Activated T-helper 2 cell treated with anti-CD3 and anti-CD28 coated beads, Interferon-gamma antibody, Interleukin-2, Interleukin-4, amounts not matched to agents 10 μg/mL and 5 μg/mL and 100 μg/mL, durations not matched to agents 14 hours and 24 hours and 36 hours (primary cell): ENCODE results near the gene RAB8A. TPM values are rescaled to one million over a fixed set of nuclear protein-coding genes. Genes with fewer than 3 reads are reported as not detected.

Source experiments
- DNase-seq: peaks from one replicate; pipeline ENCODE4 v3.0.0; 2021; ENCODE audit warnings: low spot score
- H3K27ac Mint-ChIP-seq: one replicate; pipeline ENCODE4 v1.8.0; 2021; ENCODE audit warnings: mixed read lengths
- H3K27me3 Mint-ChIP-seq: one replicate; pipeline ENCODE4 v1.8.0; 2021; ENCODE audit warnings: low read depth, mixed read lengths
- H3K36me3 Mint-ChIP-seq: one replicate; pipeline ENCODE4 v1.8.0; 2021; ENCODE audit warnings: low read depth, mixed read lengths
- H3K4me1 Mint-ChIP-seq: one replicate; pipeline ENCODE4 v1.8.0; 2021; ENCODE audit warnings: low read depth, mixed read lengths
- H3K4me3 Mint-ChIP-seq: one replicate; pipeline ENCODE4 v1.8.0; 2021; ENCODE audit warnings: low read depth, mild to moderate bottlenecking, moderate library complexity, mixed read lengths
- H3K9me3 Mint-ChIP-seq: one replicate; pipeline ENCODE4 v1.8.0; 2021; ENCODE audit warnings: mixed read lengths
- intact Hi-C: fragments of 100-400 bp; cut with micrococcal nuclease; formaldehyde crosslinking; loops from one replicate; pipeline ENCODE4 v1.15.1; 2023
- total RNA-seq: library from RNA; stranded (reverse); gene quantifications from 2 replicates; pipeline ENCODE4 v1.2.3, GENCODE V29; 2022

RAB8A gene
- total RNA-seq, 1 donor from 2014 or later, result 256 TPM

DNA sequence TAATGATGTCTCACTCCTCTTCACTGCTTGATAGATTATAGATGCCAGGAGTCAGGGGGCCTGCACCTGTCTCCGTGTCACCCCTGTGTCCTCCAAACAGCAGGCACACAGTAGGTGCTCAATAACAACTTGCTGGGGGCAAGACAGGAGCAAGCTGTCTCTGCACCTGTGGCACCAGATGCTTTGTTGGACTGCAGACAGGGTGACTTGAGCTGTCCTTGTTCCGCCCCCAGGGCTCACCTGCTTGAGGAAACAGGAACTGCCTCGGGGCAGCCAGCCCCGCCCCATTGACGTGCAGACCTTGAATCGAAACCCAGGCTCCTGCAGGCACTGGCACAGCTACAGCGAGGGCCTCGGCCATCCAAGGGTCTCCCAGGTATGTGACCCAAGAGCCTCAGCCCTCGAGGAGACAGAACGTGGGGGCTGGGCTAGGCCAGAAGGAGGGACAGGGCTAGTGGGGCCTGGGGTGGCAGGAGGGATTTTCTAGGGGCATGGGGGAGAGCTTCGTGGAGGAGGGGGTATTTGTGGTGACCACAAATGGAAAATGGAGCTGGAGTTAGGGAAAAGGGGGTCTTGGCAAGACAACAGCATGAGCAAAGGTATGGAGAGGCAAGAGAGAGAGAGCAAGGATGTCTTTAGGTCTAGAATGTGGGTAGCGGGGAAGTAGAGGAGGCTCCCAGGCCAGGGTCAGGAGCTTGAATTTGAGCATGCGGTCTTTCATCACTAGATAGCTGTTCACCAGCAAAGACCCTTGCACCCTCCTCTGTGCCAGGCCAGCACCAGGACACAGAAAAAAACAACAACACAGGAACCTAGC lies 31.9 kb downstream of the RAB8A start, which contains the start of gene HSH2D:
Gene HSH2D (plus strand): TSS at position 287 of the 817 bp plus-strand sequence. CDS start 5,066 bp downstream, outside the sequence.
- Mint-ChIP-seq H3K27ac (peak within 1 kb of the TSS; percentile 96), H3K27me3 (no peaks in the 10 kb centered on the region), H3K4me1 (peaks cover 40% of the 10 kb centered on the region), H3K36me3 (peaks cover 20% of the 10 kb centered on the region), H3K9me3 (no peaks in the 10 kb centered on the region), H3K4me3 (peak within 1 kb of the TSS; percentile 99)
- intact Hi-C loops, result loop anchor here (2.0 kb wide), 2 partner anchors 17 to 25 kb away; no protein-coding TSS in a partner anchor
- peak; percentile 79 for DNase-seq

DNA sequence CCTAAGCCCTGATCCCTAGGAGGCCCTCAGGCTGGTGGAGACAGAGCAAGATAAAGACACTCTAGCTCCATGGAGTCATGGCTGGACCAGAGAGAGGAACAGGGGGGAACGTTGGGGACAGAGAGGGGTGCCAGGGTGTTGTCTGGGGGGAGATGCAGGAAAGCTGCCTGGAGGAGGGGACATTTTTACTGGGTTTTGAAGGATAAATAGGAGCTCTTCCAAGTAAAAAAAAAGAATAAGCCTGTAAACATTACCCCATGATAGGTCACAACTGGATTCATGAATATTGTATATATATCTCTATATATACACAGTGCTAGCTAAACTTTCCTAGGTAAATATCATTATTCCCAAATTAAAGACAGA lies 32.5 kb downstream of the RAB8A start:
- Mint-ChIP-seq H3K4me1 (peaks cover 44% of the 10 kb centered on the region), H3K9me3 (no peaks in the 10 kb centered on the region)

DNA sequence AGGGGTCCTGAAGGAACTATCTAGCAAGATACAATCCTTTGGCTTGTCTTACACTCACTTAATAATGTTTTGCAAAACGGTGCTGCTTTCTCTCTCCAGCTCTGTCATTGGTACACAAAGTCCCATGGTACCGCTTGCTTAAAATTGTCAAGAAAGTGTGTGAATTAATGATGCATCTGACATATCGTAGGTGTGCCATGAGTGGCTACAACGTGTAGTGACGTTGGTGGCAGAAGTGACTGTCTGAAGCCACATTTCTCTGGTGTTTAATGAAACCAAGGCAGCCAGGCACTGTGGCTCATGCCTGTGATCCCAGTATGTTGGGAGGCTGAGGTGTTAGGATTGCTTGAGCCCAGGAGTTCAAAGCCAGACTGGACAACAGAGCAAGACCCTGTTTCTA lies 34.4 kb downstream of the RAB8A start:
- peak overlapping the region; percentile 75 for H3K4me3 Mint-ChIP-seq
- intact Hi-C loops, result no loop called here
- no peaks in the 10 kb centered on the region for H3K9me3 Mint-ChIP-seq
- H3K36me3 Mint-ChIP-seq, result peaks cover 42% of the 10 kb centered on the region
- H3K27me3 Mint-ChIP-seq, result no peaks in the 10 kb centered on the region
- peaks cover 32% of the 10 kb centered on the region for H3K4me1 Mint-ChIP-seq
- peak overlapping the region; percentile 30 for H3K27ac Mint-ChIP-seq
- DNase-seq, result no peak

More for the DNA sequence above, 32.5 kb downstream of the RAB8A start:
- DNase-seq, result no peak
- peaks cover 26% of the 10 kb centered on the region for H3K36me3 Mint-ChIP-seq
- no peaks in the 10 kb centered on the region for H3K27me3 Mint-ChIP-seq
- peak overlapping the region; percentile 99 for H3K4me3 Mint-ChIP-seq
- peak overlapping the region; percentile 96 for H3K27ac Mint-ChIP-seq
- intact Hi-C loops, result loop anchor here (2.0 kb wide), 1 partner anchor 17 kb away; no protein-coding TSS in a partner anchor

DNA sequence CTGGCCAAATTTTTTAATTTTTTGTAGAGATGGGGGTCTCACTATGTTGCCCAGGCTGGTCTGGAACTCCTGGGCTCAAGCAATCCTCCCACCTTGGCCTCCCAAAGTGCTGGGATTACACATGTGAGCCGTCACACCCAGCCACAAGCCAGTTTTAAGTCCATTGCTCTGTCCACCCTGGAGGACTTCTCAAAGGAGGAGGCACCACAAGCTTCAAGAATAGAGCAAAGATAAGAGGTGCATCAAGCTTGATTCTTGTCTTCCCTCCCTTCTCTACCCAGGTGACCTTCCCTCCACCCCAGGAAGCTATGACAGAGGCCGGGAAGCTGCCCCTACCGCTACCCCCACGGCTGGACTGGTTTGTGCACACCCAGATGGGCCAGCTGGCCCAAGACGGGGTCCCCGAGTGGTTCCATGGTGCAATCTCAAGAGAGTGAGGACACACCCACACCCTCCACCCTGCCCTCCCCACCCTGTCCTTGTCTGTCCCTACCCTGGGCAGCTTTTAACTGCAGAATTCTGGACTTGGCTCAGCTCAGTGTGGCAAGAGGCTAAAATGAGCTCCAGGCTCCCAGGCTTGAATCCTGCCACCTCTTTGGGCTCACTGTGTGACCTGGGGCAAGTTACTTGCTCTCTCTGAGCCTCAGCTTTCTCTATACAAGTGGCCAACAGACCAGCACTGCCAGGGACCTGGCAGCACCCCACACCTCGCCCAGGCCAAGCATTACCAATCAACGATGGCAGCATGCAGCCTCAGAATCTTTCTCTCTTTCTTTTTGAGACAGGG lies 36.9 kb downstream of the RAB8A start:
- Mint-ChIP-seq H3K9me3 (no peaks in the 10 kb centered on the region), H3K4me1 (peaks cover 22% of the 10 kb centered on the region), H3K4me3 (no peak overlapping the region), H3K27me3 (no peaks in the 10 kb centered on the region), H3K27ac (peak overlapping the region; percentile 65), H3K36me3 (peaks cover 63% of the 10 kb centered on the region)
- intact Hi-C loops, result no loop called here
- DNase-seq, result no peak

DNA sequence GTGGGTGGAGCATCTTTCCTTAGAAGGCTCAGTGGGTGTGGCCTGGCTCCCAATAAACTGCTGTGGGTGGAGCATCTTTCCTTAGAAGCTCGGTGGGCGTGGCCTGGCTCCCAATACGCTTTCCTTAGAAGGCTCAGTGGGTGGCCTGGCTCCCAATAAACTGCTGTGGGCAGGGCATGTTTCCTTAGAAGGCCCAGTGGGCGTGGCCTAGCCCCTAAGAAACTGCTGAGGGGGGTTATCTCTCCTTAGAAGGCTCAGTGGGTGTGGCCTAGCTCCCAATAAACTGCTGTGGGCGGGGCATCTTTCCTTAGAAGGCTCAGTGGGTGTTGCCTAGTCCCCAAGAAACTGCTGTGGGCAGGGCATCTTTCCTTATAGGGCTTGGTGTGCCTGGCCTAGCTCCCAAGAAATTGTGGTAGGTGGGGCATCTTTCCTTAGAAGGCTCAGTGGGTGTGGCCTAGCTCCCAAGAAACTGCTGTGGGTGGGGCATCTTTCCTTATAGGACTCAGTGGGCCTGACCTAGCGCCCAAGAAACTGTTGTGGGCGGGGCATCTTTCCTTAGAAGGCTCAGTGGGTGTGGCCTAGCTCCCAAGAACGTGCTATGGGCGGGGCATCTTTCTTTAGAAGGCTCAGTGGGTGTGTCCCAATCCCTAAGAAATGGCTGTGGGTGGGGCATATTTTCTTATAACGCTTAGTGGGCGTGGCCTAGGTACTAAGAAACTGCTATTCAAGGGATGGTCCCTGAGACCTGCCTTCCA lies 42.1 kb downstream of the RAB8A start:
- Mint-ChIP-seq H3K27me3 (no peaks in the 10 kb centered on the region), H3K36me3 (peaks cover 83% of the 10 kb centered on the region), H3K4me1 (peaks cover 10% of the 10 kb centered on the region), H3K9me3 (no peaks in the 10 kb centered on the region), H3K27ac (no peak overlapping the region), H3K4me3 (no peak overlapping the region)
- intact Hi-C loops, result no loop called here
- no peak for DNase-seq

DNA sequence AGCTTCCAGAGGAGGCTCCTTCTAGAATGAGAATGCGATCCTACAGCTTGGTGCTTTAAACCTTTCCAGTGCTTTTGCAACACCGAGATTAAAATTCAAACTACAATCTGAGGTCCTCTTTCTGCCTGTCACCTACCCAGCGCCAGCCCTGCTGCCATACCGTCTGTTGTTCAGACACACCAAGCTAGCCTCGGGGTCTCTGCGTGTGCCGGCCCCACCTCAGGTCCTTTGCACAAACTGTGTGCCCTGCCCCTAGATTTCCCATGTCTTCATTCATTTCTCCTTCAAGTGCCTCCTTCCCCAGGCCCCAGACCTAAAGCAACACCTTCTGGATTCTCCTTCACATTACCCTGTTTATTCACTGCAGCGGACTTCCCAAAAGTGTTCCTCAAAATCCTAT lies 42.9 kb downstream of the RAB8A start:
- Mint-ChIP-seq H3K4me1 (peaks cover 6% of the 10 kb centered on the region), H3K27ac (no peak overlapping the region), H3K36me3 (peaks cover 75% of the 10 kb centered on the region), H3K9me3 (no peaks in the 10 kb centered on the region), H3K4me3 (no peak overlapping the region), H3K27me3 (no peaks in the 10 kb centered on the region)
- intact Hi-C loops, result no loop called here
- no peak for DNase-seq

DNA sequence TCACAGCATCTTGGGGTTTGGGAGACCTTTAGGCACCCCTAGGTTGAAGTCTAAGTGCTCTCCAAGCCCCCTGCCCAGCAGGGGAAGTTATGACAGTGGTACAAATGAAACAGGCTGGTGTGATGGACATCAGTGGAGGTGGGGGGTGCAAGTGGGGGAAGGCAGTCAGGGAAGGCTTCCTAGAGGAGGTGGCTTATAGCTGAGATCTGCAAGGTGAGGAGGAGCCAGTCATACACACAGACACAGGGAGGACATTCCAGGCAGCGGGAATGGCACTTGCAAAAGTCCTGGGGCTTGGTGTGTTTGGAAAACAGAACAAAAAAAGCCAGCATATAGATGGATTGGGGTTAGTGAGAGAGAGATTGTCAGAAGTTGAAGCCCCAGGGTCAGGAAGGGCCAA lies 43.4 kb downstream of the RAB8A start:
- no peak for DNase-seq
- H3K4me1 Mint-ChIP-seq, result peaks cover 6% of the 10 kb centered on the region
- H3K36me3 Mint-ChIP-seq, result peaks cover 70% of the 10 kb centered on the region
- H3K27ac Mint-ChIP-seq, result peak overlapping the region; percentile 19
- no peak overlapping the region for H3K4me3 Mint-ChIP-seq
- H3K9me3 Mint-ChIP-seq, result no peaks in the 10 kb centered on the region
- H3K27me3 Mint-ChIP-seq, result no peaks in the 10 kb centered on the region
- intact Hi-C loops, result no loop called here

DNA sequence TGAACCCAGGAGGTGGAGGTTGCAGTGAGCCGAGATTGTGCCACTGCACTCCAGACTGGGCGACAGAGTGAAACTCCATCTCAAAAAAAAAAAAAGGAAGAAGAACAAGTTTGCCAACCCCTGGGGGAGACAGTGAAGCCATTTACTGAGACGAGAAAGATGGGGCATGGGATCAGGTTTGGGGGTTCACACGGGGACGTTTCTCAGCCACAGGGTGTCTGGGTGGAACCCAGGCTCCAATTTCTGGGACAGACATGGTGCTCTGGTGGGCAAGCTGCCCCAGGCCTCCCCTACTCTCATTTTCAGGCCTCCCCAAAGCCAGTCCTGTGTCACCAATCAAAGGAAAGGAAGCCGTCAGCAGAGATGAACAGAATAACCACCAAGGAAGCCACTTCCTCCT lies 45.2 kb downstream of the RAB8A start:
- intact Hi-C loops, result no loop called here
- no peaks in the 10 kb centered on the region for H3K27me3 Mint-ChIP-seq
- peaks cover 57% of the 10 kb centered on the region for H3K36me3 Mint-ChIP-seq
- H3K27ac Mint-ChIP-seq, result no peak overlapping the region
- H3K4me3 Mint-ChIP-seq, result no peak overlapping the region
- H3K4me1 Mint-ChIP-seq, result peaks cover 21% of the 10 kb centered on the region
- no peaks in the 10 kb centered on the region for H3K9me3 Mint-ChIP-seq
- DNase-seq, result no peak

DNA sequence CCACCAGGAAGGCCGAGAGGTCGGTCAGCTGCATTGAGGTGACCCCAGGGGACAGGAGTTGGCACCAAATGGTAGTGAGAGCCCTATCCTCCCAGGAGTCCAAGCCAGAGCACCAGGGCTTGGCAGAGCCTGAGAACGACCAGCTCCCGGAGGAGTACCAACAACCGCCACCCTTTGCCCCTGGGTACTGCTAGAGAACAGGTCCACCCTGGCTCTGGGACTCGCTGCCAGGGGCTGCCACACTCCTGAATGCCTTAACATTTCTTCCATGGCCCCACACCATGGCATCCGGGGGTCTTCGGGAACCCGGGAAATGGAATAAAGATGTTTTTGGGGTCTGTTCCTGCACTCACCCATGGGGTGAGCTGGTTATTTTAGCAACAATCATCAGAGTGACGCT lies 45.9 kb downstream of the RAB8A start:
- Mint-ChIP-seq H3K27ac (no peak overlapping the region), H3K9me3 (no peaks in the 10 kb centered on the region), H3K4me1 (peaks cover 23% of the 10 kb centered on the region), H3K36me3 (peaks cover 51% of the 10 kb centered on the region), H3K4me3 (no peak overlapping the region), H3K27me3 (no peaks in the 10 kb centered on the region)
- DNase-seq, result no peak
- intact Hi-C loops, result no loop called here

DNA sequence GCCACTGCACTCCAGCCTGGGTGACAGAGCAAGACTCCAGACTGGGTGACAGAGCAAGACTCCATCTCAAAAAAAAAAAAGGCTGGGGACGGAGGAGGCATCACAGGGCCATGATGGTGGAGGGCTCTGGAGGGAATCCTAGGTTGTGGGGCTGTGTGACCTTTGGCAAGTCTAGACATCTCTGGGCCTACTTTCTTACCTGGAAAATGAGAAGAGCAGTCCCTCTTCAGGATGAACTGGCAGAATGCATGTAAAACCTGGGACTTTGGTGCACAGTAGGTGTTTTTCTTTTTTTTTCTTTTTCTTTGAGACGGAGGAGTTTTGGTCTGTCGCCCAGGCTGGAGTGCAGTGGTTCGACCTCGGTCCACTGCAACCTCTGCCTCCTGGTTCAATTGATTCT lies 48.0 kb downstream of the RAB8A start:
- Mint-ChIP-seq H3K9me3 (no peaks in the 10 kb centered on the region), H3K4me3 (no peak overlapping the region), H3K36me3 (peaks cover 31% of the 10 kb centered on the region), H3K27ac (no peak overlapping the region), H3K4me1 (peaks cover 23% of the 10 kb centered on the region), H3K27me3 (no peaks in the 10 kb centered on the region)
- no peak for DNase-seq
- intact Hi-C loops, result loop anchor here (2.0 kb wide), 4 partner anchors 15 to 81 kb away; partner anchors contain the start of genes FAM32A and RAB8A

DNA sequence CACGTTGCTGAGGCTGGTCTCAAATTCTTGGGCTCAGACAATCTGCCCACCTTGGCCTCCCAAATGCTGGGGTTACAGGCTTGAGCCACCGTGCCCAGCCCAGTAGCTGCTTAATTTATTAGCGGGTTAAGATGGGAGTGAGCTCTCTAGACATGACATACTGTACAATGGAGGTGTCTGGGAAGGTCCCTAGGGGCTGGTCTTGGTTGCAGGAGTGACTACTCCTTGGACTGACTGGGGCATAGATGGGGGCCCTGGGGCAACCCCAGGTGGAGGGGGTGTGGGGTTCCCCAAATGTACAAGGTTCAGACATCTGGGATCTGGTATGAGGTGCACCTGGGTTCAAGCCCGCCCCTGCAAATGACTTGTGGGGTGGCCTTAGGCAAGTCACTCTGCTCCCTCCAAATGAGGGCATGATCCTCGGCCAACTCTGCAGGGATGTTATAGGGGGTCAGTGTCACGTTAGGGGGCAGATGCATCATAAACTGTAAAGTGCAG lies 48.8 kb downstream of the RAB8A start:
- H3K27me3 Mint-ChIP-seq, result no peaks in the 10 kb centered on the region
- H3K4me1 Mint-ChIP-seq, result peaks cover 18% of the 10 kb centered on the region
- DNase-seq, result no peak
- H3K27ac Mint-ChIP-seq, result peak overlapping the region; percentile 80
- H3K4me3 Mint-ChIP-seq, result no peak overlapping the region
- intact Hi-C loops, result loop anchor here (2.0 kb wide), 4 partner anchors 16 to 82 kb away; partner anchors contain the start of genes FAM32A and RAB8A
- H3K9me3 Mint-ChIP-seq, result no peaks in the 10 kb centered on the region
- H3K36me3 Mint-ChIP-seq, result peaks cover 22% of the 10 kb centered on the region

DNA sequence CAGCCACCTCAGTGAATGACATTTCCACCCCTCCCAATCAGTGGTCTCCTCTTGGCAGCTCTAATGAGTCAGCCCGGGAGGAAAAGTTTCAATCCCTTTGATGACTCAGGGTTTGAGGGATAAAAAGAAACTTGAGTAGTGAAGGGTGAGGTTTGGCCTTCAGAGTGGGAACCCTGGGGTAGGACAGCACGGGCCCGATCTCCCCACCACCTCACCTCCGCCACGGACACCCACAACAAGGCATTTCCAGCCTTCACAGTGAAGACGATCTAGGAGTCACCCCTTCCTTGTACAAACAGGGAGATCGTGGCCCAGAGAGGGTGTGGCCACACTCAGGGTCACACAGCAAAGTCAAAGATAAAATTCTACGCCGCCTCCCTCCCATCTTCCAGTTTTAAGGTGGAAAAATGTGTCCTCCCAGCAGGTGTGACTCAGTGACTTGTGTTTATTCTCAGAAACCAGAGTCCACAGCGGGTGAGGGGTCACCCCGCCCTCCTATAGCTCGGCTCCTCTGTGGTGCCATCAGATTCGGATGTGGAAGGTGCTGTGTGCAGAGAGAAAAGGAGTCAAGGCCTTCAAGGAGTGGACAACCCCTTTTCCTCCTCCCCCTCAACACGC lies 49.4 kb downstream of the RAB8A start:
- intact Hi-C loops, result loop anchor here (1.0 to 2.0 kb wide), 5 partner anchors 16 to 82 kb away; partner anchors contain the start of genes FAM32A and RAB8A
- Mint-ChIP-seq H3K27me3 (no peaks in the 10 kb centered on the region), H3K4me1 (peaks cover 18% of the 10 kb centered on the region), H3K27ac (peak overlapping the region; percentile 80), H3K9me3 (no peaks in the 10 kb centered on the region), H3K4me3 (peak overlapping the region; percentile 22), H3K36me3 (peaks cover 18% of the 10 kb centered on the region)
- no peak for DNase-seq
